GM12878 (cell line): ENCODE results near the gene SIGLEC10. TPM values are rescaled to one million over a fixed set of nuclear protein-coding genes. Genes with fewer than 3 reads are reported as not detected.

Experiments used
- BHLHE40 ChIP-seq, 2 experiments: fragments of 450-650 bp in 1 of 2; IDR thresholded peaks; 2 replicates each; pipeline ENCODE4 v1.6.1; 2011 to 2017; ENCODE audit warnings: low read depth in 2 of 2, borderline replicate concordance in 1 of 2, improper control_type of control experiment in 1 of 2, low read length in 1 of 2, mild to moderate bottlenecking in 1 of 2
- BMI1 ChIP-seq: fragments of 450-650 bp; IDR thresholded peaks from 2 replicates; pipeline ENCODE4 v1.6.1; 2016; ENCODE audit warnings: mild to moderate bottlenecking, moderate library complexity, borderline replicate concordance
- CBX3 ChIP-seq: fragments of 200-600 bp; sonication (generic); IDR thresholded peaks from 2 replicates; pipeline ENCODE4 v1.6.1; 2016; ENCODE audit warnings: low read depth, borderline replicate concordance
- CHD2 ChIP-seq: IDR thresholded peaks from 2 replicates; pipeline ENCODE4 v1.6.1; 2011; ENCODE audit warnings: low read depth, low read length, improper control_type of control experiment, borderline replicate concordance
- EED ChIP-seq: sonication (generic); IDR thresholded peaks from 2 replicates; pipeline ENCODE4 v1.6.1; 2016; ENCODE audit warnings: antibody characterized with exemption, low read depth
- ESRRA ChIP-seq: IDR thresholded peaks from 2 replicates; pipeline ENCODE4 v1.6.1; 2012; ENCODE audit warnings: mild to moderate bottlenecking, low read length, improper control_type of control experiment
- IKZF1 ChIP-seq: fragments of 450-650 bp; conservative IDR thresholded peaks from 2 replicates; pipeline ENCODE4 v1.6.1; 2017; ENCODE audit warnings: antibody characterized with exemption, mild to moderate bottlenecking
- MEF2B ChIP-seq: fragments of 450-650 bp; IDR thresholded peaks from 2 replicates; pipeline ENCODE4 v1.6.1; 2018; ENCODE audit warnings: mild to moderate bottlenecking, moderate library complexity; ENCODE audit not compliant: partially characterized antibody, poor library complexity, severe bottlenecking
- MTA2 ChIP-seq: fragments of 450-650 bp; IDR thresholded peaks from 2 replicates; pipeline ENCODE4 v1.6.1; 2016; ENCODE audit warnings: low read depth, mild to moderate bottlenecking, moderate library complexity
- NR2F1 ChIP-seq: fragments of 450-650 bp; conservative IDR thresholded peaks from 2 replicates; pipeline ENCODE4 v1.6.1; 2017; ENCODE audit warnings: mild to moderate bottlenecking
- SMC3 ChIP-seq: IDR thresholded peaks from 2 replicates; pipeline ENCODE4 v1.6.1; 2011; ENCODE audit warnings: low read length, improper control_type of control experiment, borderline replicate concordance
- STAT1 ChIP-seq: fragments of 450-650 bp; conservative IDR thresholded peaks from 2 replicates; pipeline ENCODE4 v1.6.1; 2014; ENCODE audit warnings: antibody characterized with exemption, mild to moderate bottlenecking
- TCF3 ChIP-seq: IDR thresholded peaks from 2 replicates; pipeline ENCODE4 v1.6.1; 2012; ENCODE audit warnings: low read depth, mild to moderate bottlenecking, low read length, borderline replicate concordance; ENCODE audit not compliant: insufficient read depth
- ZBED1 ChIP-seq: IDR thresholded peaks from 2 replicates; pipeline ENCODE4 v1.6.1; 2016; ENCODE audit warnings: borderline replicate concordance
- ZZZ3 ChIP-seq: IDR thresholded peaks from 2 replicates; pipeline ENCODE4 v1.6.1; 2011; ENCODE audit warnings: low read depth; ENCODE audit not compliant: control insufficient read depth, insufficient read length
- polyA plus RNA-seq, 11 experiments: library from polyadenylated mRNA; depleted of rRNA in 4 of 11; unstranded in 6 of 11; stranded (reverse) in 5 of 11; fragments of >200 nt; fragmentation: Nextera tagmentation in 4 of 11; fragmentation: Illumina TruSeq in 1 of 11; extraction: Ambion mirVana in 4 of 11; extraction: Trizol in 1 of 11; gene quantifications; 1 replicate in 1 of 11; 2 replicates in 10 of 11; pipeline versions ENCODE4 v1.2.1 to v1.2.3, GENCODE V29; 2011 to 2016; ENCODE audit warnings: inconsistent platforms in 2 of 11, missing spikeins in 2 of 11, low read depth in 1 of 11
- total RNA-seq, 4 experiments: library from RNA; depleted of rRNA in 3 of 4; stranded (reverse); fragments of >200 nt in 3 of 4; fragmentation: Illumina TruSeq in 1 of 4; extraction: Trizol in 1 of 4; gene quantifications; 2 replicates each; pipeline versions ENCODE4 v1.2.1 to v1.2.3, GENCODE V29; 2013 to 2021
- TF ChIP-seq, protein P1 (sequence below): fragments of 450-650 bp; IDR thresholded peaks from 2 replicates; pipeline ENCODE4 v1.6.1; 2014; ENCODE audit warnings: mild to moderate bottlenecking
- TF ChIP-seq, protein P2 (sequence below), 3 experiments: IDR thresholded peaks in 2 of 3; conservative IDR thresholded peaks in 1 of 3; 2 replicates each; pipeline ENCODE4 v1.5.1; 2011; ENCODE audit warnings: low read depth in 3 of 3, low read length in 3 of 3, mild to moderate bottlenecking in 3 of 3, control low read depth in 2 of 3, moderate library complexity in 2 of 3, inconsistent platforms in 1 of 3, mixed read lengths in 1 of 3; ENCODE audit not compliant: control insufficient read depth in 2 of 3, insufficient read depth in 1 of 3; ENCODE audit errors: extremely low read depth in 1 of 3
- TF ChIP-seq, protein P3 (sequence below): IDR thresholded peaks from 2 replicates; pipeline ENCODE4 v1.6.1; 2011; ENCODE audit warnings: borderline replicate concordance, low read depth, mild to moderate bottlenecking, moderate library complexity, low read length; ENCODE audit not compliant: insufficient read depth, poor library complexity, severe bottlenecking
- TF ChIP-seq, protein P4 (sequence below): fragments of 150-350 bp; IDR thresholded peaks from 2 replicates; pipeline ENCODE4 v1.6.1; 2014; ENCODE audit warnings: mild to moderate bottlenecking, low read depth, low read length
- TF ChIP-seq, protein P5 (sequence below): fragments of 450-650 bp; IDR thresholded peaks from 2 replicates; pipeline ENCODE4 v1.6.1; 2017; ENCODE audit warnings: low read depth, mild to moderate bottlenecking, moderate library complexity

Gene SIGLEC10
- total and polyA plus RNA-seq, 10 of the 15 experiments (the other 5 are each of a cell fraction or from before 2014, with no cell fraction given) = 2.3 to 16.8 (median 7.8) TPM

DNA sequence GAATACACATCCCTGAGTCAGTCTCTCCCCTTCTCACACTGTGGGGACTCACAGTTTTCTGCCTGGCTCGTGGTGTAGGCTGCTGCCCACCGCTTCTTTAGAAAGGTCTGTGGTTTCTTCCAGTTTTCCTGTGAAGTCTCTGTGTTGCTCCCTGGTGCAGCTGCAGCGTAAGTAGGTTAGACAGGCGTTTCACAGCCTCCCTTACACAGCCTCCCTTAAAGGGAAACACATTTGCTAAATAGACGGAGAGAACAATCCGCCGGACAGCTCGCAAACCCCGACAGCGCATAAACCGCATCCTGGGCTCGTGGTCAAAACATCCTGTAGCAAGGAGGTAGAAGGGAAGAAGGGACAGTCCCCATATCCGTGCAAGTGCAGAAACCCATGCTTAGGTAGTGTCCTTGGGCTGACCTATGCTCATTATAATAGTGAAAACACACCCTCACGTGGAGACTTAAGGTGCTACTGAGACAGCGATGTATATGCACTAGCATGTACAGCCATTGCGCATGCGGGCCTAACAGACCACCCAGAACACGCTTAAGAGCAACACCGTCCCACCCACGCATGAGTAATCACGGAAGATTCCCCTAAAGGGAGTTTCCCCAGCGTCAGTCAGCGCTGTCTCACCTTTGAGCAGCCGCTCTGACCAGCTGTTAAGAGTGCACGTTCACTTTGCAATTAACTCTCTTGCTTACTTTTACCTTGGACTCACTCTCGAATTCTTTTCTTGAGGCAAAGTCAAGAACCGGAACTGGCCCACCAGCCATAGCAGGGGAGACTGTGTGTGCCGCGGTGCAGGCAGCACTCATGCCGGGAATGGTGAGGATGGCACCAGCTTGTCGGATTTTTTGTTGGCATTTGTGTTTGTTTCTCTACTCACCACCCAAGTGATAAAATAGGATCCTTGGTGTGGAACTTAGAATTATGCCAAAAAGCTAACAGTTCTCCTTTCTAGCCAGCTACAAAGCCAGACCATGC lies 24.3 kb upstream of the SIGLEC10 start (continued):
- TF ChIP-seq, protein P1, sequence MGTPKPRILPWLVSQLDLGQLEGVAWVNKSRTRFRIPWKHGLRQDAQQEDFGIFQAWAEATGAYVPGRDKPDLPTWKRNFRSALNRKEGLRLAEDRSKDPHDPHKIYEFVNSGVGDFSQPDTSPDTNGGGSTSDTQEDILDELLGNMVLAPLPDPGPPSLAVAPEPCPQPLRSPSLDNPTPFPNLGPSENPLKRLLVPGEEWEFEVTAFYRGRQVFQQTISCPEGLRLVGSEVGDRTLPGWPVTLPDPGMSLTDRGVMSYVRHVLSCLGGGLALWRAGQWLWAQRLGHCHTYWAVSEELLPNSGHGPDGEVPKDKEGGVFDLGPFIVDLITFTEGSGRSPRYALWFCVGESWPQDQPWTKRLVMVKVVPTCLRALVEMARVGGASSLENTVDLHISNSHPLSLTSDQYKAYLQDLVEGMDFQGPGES = no peak; the same call in 1 of the 2 replicates
- TF ChIP-seq NR2F1 = peak; percentile 84
- peak; percentile 65 for TF ChIP-seq MEF2B
- TF ChIP-seq MTA2 = peak; percentile 87
- peak; percentile 93 to 95 for TF ChIP-seq BHLHE40 (IDR thresholded peaks at IDR 0.05; ENCODE audit: borderline replicate concordance in 1 of 2, low read depth in 2 of 2, low read length in 1 of 2)
- TF ChIP-seq IKZF1 = peak; percentile 93
- TF ChIP-seq SMC3 = peak; percentile 25; the same call in 1 of the 2 replicates
- TF ChIP-seq, protein P2, sequence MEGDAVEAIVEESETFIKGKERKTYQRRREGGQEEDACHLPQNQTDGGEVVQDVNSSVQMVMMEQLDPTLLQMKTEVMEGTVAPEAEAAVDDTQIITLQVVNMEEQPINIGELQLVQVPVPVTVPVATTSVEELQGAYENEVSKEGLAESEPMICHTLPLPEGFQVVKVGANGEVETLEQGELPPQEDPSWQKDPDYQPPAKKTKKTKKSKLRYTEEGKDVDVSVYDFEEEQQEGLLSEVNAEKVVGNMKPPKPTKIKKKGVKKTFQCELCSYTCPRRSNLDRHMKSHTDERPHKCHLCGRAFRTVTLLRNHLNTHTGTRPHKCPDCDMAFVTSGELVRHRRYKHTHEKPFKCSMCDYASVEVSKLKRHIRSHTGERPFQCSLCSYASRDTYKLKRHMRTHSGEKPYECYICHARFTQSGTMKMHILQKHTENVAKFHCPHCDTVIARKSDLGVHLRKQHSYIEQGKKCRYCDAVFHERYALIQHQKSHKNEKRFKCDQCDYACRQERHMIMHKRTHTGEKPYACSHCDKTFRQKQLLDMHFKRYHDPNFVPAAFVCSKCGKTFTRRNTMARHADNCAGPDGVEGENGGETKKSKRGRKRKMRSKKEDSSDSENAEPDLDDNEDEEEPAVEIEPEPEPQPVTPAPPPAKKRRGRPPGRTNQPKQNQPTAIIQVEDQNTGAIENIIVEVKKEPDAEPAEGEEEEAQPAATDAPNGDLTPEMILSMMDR (IDR thresholded peaks at IDR 0.05 in 2 of 3, conservative IDR thresholded peaks at IDR 0.05 in 1 of 3; ENCODE audit: control insufficient read depth in 2 of 3, extremely low read depth in 1 of 3, insufficient read depth in 1 of 3, low read depth in 3 of 3, low read length in 3 of 3) = peak in 2 of 3 experiments; percentile 4 to 16; a peak in 2 of 6 replicates
- TF ChIP-seq, protein P3, sequence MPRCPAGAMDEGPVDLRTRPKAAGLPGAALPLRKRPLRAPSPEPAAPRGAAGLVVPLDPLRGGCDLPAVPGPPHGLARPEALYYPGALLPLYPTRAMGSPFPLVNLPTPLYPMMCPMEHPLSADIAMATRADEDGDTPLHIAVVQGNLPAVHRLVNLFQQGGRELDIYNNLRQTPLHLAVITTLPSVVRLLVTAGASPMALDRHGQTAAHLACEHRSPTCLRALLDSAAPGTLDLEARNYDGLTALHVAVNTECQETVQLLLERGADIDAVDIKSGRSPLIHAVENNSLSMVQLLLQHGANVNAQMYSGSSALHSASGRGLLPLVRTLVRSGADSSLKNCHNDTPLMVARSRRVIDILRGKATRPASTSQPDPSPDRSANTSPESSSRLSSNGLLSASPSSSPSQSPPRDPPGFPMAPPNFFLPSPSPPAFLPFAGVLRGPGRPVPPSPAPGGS = peak; percentile 87
- TF ChIP-seq ZZZ3 = no peak
- TF ChIP-seq, protein P4, sequence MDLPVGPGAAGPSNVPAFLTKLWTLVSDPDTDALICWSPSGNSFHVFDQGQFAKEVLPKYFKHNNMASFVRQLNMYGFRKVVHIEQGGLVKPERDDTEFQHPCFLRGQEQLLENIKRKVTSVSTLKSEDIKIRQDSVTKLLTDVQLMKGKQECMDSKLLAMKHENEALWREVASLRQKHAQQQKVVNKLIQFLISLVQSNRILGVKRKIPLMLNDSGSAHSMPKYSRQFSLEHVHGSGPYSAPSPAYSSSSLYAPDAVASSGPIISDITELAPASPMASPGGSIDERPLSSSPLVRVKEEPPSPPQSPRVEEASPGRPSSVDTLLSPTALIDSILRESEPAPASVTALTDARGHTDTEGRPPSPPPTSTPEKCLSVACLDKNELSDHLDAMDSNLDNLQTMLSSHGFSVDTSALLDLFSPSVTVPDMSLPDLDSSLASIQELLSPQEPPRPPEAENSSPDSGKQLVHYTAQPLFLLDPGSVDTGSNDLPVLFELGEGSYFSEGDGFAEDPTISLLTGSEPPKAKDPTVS = no peak
- TF ChIP-seq BMI1 = no peak
- peak; percentile 82 for TF ChIP-seq TCF3
- peak; percentile 40 for TF ChIP-seq EED
- TF ChIP-seq, protein P5, sequence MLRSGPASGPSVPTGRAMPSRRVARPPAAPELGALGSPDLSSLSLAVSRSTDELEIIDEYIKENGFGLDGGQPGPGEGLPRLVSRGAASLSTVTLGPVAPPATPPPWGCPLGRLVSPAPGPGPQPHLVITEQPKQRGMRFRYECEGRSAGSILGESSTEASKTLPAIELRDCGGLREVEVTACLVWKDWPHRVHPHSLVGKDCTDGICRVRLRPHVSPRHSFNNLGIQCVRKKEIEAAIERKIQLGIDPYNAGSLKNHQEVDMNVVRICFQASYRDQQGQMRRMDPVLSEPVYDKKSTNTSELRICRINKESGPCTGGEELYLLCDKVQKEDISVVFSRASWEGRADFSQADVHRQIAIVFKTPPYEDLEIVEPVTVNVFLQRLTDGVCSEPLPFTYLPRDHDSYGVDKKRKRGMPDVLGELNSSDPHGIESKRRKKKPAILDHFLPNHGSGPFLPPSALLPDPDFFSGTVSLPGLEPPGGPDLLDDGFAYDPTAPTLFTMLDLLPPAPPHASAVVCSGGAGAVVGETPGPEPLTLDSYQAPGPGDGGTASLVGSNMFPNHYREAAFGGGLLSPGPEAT = peak; percentile 89
- peak; percentile 66 for TF ChIP-seq CHD2
- TF ChIP-seq CBX3 = no peak
- TF ChIP-seq STAT1 = no peak
- TF ChIP-seq ESRRA = peak; percentile 94
- no peak for TF ChIP-seq ZBED1
